ENCODE results near the gene THY1.
"Not testable (repeated sequence)": the region's sequence is repeated elsewhere in the genome, so short reads cannot be mapped to it uniquely, and the experiment has no call there.

The THY1 gene

DNA sequence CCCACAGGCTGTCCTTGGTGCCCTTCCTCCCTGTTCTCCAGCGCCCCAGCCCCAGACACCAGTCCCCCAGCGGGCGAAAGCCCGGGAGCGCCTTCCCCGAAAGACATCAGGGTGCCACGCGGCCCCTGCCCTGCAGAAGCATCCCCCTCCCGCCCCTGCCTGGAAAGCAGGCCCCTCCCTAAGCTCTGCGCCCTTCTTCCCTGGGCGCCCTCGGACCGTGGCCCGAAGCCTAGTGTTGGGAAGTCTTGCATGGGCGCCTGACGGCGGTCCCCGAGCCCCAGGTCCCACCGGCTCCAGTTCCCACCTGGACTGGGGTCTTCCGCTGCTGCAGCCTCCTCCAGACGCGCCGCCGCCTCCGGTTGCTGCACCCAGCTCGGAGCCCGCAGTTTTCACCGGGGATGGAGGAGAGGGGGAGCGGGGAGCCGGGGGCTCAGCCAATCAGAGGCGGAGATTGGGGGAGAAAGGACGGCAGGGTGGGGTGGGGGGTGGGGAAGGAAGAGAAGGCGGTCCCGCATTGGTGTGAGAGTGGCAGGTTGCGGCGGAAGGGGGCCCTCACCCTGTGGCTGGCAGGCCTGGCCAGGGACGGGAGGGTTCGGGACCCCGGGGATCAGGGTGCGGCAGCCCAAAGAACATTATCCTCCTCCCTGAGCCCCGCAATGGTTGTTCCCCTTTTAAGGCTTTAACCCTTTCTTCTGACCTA lies at the start of gene THY1:
Gene THY1, minus strand, starts transcription at position 364 of the 700 bp plus-strand sequence. CDS start 2,267 bp downstream, outside the sequence.
- DNase-seq = no peak

DNA sequence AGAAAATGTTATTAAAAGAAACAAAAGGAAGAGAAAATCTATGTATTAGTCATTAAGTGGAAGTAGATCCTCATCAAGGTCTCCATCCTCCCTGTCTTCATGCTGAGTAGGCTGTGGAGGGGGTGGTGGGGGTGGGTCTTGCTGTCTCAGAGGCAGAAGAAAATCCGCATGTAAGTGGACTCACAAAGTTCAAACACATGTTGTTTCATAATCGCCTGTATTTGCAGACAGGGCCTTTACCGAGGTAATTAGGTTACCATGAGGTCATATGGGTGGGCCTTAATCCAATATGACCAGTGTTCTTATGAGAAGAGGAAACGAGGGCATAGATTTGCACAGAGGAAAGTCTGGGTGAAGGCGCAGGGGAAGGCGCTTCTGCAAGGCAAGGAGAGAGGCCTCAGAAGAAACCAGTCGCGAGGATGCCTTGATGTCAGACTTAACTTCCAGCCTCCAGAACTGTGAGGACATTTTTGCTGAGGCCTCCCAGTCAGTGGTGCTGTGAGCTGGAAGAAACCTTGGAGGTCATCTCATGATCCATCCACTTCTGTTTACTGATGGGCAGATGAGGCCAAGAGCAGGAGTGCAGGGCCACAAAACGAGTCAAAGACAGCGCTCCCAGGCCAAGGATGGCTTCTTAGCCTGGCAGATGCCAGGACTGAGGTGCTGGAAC lies 49.3 kb upstream of the THY1 start:
- peak; percentile 6 for DNase-seq

DNA sequence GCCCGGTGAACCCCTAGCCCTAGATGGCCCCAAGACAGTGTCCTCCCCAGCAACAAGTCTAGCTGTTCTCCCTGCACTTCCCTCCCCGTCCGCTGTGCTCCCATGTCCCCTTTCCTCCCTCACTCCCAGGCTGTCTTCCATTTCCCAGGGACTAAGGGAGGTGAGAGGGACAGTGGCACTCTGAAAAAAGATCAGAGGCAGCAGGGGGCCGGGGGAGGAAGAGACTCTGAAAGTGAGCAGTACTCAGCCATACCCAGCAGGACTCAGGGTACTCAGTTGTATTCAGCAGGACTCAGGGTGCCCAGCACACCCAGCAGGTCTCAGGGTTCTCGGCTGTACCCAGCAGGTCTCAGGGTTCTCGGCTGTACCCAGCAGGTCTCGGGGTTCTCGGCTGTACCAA lies 48.4 kb upstream of the THY1 start:
- DNase-seq = no peak

DNA sequence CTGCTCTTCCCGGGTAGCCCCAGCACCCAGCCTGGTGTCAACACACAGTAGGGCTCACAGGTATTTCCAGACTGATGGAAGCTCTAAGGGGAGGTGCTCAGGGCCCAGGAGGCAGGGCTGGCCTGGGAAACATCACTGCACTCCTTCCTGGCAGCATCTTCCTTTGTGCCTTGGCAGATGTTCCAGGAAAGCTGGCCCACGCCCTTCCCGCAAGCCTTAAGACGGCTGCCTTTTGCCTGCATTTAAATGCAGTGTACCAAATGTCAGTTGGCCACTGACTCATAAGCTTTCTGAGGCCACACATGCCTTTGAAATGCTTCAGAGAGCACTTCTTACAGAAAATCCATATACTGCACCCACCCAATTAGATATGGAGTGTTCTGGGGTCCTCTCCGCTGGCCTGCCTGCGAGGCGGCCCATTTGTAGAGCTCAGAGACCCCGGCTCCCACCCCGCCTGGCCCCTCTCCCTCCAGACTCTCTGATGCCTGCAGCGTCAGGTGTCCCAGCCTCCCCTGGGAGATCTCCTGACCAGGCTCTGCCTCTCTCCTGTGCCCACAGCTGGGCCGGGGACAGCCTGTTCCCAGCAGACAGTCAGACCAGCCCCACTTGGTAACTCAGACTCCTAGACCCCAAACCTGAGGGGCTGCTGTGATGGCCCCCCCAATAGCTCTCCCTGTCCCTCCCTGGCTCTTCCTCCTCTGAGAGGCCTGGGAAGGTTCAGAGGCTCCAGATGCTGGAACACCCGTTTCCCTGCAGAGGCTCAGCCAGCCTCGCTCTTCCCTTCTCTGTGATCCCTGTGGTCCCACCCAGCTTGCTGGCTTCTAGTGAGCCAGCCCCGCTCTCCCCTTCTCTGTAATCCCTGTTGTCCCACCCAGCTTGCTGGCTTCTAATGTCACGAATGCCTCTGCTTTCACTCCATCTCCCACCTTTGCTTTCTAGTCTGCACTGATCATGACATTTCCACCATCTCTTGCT lies 47.6 kb upstream of the THY1 start:
- DNase-seq = peak; percentile 13

DNA sequence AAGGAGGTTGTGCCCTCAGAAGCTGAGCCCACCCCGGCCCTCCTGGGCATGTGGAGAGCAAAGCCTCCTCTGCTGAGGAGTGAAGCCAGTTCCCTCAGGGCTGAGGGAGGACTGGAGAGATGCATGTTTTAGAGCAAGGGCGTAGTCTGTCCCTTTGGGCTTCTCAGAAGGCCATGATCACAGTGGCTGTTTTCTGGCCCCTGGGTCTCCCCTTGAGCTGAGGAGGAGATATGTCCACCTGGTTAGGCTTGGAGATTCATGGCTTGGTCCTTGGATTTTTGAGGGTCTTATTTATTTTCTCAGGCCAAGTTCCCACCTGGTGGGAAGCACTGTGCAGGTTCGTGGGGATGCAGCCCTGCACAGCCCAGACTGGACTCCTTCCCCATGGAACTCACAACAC lies 46.5 kb upstream of the THY1 start:
- peak; percentile 6 for DNase-seq

DNA sequence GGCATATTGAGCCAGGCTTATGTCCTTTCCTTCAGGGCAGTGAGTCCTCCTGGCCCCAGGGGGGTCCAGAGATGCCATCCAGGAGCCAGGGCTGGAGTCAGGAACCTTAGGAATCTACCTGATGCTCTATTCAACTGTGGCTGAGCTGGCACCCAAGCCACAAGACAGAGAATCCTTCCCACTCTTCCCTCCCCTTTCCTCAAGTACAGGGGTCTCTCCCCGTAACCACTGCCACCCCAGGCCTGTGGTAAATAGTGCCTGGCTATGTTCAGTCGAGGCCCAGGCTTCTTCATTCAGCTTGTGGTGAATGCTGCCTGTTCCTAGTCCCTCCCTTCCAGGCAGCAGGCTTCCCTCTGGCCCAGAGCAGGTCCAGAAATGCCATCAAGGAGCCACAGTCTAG lies 45.5 kb upstream of the THY1 start:
- DNase-seq = no peak

DNA sequence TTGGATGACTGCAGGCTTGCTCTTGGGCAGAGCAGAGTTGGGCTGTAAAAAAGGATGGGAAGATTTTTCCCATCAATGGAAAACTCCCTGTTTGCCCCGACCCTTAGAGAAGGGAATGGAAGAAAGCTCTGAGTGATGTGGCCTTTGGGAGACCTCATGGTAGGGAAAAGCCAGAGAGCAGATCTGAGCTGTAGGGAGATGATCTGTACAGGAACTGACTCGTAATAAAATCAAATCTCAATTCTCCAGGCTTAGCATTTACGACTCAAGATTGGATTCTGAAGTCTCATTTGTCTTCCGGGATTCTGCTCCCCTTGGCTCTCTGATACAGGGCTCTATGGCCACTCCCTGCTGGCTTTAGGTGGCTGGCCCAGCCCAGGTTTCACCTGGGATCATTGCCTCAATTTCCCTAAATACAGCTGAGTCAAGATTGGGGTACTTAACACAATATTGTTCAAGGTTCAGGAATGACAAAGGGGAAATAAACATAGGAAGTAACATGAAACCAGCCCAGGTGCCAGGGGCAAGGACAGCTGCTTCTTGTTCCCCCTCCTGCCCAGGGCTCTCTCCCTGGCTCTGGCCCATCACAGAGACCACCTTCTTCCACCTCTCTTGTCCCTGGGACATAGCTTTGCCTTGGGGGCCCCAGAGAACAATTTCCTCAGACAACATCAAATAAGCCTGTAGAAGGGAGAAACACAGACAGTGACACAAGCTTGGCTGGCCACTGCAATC lies 38.4 kb upstream of the THY1 start:
- DNase-seq = no peak

DNA sequence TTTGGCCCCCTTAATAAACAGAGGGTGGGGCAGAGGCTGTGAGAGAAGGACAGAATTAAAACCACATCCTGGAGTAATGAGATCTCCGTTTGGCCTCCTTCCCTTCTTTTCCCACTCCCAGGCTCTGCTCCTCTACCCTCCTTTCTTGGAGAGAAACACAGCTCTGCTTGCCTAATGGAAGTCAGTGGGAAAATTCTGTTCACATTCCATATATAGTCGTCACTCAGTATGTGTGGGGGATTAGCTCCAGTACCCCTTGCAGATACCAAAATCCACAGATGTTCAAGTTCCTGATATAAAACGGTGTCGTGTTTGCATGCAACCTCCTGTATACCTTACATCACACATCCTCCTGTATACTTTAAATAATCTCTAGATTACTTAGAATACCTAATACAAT lies 37.6 kb upstream of the THY1 start:
- no peak for DNase-seq

DNA sequence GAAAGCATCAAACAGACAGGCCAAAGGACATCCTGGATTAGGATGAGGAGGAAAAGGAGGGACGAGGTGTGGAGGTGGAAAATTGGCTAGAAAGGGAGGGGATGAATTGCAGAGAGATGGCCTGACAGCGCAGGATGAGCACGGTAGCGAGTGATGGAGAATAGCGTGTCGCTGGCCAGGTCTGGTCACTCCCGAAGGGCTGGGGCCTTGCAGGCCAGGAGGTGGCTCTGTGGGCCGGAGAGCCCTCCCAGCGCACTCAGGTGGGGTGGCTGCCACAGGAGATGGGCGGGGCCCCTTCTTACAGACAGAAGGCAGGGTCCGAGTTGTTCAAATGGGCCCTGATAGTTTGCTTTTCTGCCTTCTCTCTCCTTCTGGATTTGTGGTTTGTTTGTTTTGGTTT lies 37.1 kb upstream of the THY1 start:
- DNase-seq = no peak

DNA sequence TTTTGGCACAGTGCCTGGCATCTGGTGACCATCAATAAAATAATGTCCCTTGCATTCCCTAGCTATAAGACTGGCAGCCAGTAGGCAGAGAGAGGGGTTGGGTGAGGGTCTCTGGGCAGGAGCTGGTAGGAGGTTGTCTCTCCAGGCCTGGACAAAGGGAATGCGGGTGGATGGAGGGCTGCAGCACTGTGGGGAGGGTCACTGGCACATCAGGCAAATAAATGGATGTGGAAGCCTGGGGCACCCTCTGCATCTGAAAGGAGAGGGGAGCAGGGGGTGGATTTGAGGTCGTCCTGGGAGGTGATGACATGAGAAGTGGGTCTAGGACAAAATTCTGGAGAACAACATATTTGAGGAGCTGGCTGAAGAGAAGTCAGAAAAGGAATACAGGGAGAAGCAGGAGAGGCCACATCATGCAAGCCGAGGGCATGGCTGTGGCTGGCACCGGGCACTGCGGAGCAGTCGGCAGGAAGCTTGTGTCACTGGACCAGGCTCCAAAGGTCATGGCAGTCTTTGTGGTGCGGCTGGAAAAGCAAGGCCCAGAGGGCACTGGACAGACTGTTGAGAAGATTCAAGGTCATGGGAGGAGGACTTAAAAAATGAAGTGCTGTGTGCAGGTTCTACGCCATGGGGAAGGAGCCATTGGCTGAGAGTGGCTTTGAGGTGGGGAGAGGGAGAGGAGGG lies 36.5 kb upstream of the THY1 start:
- DNase-seq = no peak

DNA sequence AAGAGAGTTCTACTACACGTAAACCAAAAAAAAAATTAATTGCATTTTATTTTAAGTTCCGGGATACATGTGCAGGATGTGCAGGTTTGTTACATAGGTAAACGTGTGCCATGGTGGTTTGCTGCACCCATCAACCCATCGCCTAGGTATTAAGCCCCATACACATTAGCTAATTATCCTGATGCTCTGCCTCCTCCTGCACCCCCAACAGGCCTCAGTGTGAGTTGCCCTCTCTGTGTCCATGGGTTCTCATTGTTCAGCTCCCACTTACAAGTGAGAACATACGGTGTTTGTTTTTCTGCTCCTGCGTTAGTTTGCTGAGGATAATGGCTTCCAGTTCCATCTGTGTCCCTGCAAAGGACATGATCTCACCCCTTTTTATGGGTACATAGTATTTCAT lies 32.7 kb upstream of the THY1 start:
- not testable (repeated sequence) for DNase-seq

DNA sequence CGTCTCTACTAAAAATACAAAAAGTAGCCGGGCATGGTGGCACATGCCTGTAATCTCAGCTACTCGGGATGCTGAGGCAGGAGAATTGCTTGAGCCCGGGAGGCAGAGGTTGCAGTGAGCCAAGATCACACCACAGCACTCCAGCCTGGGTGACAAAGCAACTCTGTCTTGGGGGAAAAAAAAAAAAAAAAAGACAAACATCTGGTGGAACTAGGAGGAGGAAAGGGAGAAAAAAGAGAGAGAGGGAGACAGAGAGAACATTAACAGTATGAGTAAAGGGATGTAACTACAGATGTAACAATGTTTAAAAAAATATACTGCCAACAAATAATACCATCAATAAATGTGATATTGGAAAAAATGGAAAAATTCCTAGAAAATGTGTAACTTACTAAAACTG lies 32.3 kb upstream of the THY1 start:
- not testable (repeated sequence) for DNase-seq

DNA sequence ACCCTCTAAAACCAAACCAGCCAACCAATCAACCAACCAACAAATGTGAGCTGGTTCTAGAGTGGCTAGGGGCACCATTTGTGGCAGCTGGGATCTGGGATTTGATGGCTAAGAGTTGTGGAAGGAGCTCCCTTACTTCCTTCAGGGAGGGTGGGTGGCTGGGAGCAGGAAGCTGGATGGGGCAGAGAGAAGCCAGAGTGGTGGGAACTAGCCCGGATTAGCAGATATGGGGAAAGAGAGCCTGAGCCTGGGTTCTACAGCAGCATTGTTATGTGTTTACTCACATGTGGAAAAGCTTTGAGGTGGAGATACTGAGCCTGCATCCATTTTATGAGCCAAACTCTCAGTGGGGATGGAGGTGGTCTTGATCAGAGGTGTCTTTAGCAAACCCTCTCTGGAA lies 30.9 kb upstream of the THY1 start:
- DNase-seq = no peak

DNA sequence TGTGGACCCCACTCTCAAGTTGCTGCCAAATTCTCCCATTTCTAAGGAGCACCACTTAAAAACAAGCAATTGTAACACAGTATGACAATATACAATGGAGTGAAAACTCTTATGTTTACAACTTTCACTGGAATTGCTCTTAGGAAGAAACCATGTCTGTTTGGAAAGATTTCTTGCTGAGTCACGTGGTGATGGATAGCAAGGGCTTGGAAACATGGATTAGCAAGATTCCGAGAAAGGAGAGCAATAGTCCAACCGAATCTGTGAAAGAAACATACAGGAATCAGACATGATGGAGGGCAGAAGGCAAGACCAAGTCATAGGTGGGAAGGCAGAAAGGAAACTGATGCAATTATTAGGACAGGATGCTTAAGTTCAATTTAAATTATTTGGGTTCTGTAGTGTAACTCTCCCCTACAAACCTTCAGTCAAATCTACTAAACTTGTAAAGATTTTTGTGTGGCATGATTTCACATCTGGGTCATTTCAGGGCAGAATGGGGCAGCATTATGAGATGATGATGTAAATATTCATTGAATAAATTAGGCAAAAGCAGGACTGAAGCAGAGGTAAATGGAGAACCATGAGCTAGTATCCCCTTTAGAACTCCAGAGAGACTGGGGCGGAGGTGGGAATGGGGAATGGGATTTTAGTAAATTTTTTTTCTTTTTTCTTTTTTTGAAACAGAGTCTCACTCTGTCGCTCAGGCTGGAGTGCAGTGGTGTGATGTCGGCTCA lies 27.8 kb upstream of the THY1 start:
- DNase-seq = no peak

DNA sequence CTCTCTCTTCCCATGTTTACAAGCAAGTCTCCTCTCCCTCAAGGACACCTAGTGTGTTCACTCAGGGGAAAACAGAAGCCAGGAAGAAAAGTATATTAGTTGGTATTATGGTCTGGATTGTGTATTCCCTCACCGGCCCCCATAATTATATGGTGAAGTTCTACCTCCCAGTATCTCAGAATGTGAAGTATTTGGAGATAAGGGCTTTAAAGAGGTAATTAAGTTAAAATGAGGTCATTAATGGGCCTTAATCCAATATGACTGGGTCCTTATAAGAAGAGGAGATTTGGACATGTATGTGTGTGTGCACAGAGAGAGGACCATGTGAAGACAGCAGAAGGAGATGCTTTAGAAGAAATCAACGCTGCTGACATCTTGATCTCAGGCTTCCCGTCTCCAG lies 26.5 kb upstream of the THY1 start:
- no peak for DNase-seq

DNA sequence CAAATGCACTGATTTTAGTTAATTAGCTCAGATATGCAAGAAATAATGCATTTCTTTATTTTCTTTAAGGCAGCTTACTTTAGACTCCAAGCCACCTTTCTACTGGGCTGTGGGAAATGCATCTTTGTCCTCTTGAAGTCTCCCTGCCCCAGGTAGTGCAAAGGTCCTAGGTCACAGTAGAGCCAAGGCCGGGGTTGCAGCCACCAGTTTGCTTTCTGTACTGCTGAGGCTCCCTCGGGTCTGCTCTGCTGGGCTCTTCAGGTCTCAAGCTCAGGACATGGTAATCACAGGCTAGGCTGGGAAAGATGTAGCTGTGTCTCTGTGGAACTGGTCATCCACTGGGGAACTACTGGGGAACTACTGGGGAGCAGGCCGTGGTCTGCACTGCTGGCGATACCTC lies 25.4 kb upstream of the THY1 start:
- DNase-seq = no peak

DNA sequence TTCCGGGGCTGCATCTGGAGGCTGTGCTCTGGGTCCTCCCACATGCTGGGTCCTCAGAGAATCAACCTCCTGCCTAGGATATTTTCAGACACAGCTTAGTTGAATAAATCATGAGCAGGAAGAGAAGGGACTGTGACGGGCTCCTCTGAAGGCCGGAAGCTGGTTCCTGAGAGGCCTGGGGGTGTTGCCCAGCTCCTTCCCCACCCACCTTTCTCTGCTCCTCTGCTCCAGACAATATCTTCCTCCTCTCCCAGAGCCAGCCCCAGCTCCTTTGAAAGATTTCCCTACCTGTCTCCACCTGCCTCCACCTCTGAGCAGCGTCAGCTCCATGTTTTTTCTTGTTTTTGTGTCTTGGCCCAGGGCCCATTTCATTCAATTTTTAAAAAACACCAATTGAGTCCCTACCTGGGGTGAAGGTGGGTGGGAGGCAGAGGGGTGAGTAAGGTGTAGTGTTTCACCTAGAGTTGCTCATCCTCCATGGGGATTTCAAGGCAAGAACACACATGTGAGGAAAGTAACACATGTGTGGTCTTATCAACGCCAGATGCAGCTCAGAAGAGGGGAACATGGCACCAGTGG lies 24.8 kb upstream of the THY1 start:
- no peak for DNase-seq

DNA sequence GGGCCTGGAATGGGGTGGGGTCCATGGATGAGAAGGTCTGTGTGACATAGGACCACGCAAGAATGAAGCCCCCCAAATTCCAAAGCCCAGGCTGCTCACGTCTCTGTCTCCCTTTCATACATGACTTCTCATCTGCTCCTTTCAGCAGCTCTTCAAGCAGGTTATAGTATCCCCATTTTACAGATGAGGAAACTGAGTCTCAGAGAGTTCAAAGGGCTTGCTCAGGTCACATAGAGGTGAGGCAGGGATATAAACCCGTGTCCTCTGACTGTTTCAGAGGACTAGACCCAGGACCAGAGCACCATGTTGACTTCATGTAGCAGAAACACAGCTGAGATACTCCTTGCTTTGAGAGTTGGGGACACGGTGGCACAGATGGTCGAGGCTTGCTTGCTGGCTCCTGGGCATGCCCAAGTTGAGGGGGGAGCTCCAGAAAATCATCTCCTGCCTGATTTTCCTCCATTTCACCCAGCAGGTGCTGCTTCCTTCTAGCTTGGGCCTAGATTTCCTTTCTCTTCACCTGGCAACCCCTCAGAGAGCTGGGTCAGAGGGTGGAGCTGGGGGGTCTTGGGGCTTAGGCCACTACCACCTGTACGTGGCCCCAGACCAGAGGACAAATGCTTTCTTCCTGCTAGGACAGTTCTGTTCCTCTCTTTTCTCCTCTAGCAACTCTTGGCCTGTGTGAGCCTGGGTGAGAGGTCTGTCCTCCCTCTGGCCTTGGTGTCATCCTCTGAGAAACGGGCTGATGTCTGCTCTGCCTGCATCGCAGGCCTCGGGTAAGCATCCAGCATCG lies 24.1 kb upstream of the THY1 start:
- no peak for DNase-seq

DNA sequence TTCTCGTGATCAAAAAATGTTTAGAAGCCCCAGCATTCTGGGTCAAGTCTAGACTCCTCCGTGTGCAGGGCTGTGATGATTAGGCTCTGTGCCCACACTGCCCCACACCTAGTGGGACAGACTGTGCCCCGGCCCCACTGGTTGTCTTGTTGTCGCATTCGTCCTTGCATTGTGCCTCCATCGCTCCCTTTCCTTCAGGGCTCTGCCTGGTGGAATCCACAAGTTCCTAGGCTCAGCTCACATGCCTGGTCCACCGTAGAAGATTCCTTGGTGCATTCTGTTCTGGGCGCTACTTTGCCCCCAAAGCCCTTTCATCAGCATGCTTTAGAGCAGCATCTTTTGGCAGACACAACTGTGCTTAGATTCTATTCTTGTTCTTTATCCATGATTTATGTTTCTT lies 23.5 kb upstream of the THY1 start:
- DNase-seq = no peak

DNA sequence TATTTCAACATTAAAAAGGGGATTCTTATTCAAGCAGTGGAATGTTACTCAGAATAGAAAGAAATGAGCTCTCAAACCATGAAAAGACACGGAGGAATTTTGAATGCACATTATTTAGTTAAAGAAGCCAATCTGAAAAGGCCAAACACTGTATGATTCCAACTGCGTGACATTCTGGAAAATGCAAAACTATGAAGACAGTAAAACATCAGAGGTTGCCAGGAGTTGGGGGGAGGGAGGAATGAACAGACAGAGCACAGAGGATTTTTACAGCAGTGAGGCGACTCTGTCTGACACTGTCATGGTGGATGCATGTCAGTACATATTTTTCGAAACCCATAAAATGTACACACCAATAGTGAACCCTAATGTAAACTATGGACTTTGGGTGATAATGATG lies 22.9 kb upstream of the THY1 start:
- DNase-seq = no peak

Data from stimulated activated CD8-positive, alpha-beta memory T cell treated with anti-CD3 and anti-CD28 coated beads, Interleukin-4, amount 100 ng/mL, for 48 hours (primary cell).